Mesothelial cell of epicardium (in vitro differentiated cells): Measurements from ENCODE around the gene MAP10. TPM values are rescaled to one million over a fixed set of nuclear protein-coding genes. Genes with fewer than 3 reads are reported as not detected.
A peak's percentile ranks its signal among the peaks of the same experiment; 100 is the strongest.

Experiments used
- DNase-seq, 2 experiments: peaks; one replicate each; pipeline ENCODE4 v3.0.0; 2021; ENCODE audit warnings: low spot score in 2 of 2; ENCODE audit not compliant: unreplicated experiment in 2 of 2
- H3K27ac Mint-ChIP-seq: 2 replicates; pipeline ENCODE4 v1.8.0; 2021; ENCODE audit warnings: mixed read lengths
- H3K27me3 Mint-ChIP-seq: 2 replicates; pipeline ENCODE4 v1.8.0; 2021; ENCODE audit warnings: low read depth, mixed read lengths
- H3K36me3 Mint-ChIP-seq: 2 replicates; pipeline ENCODE4 v1.8.0; 2021; ENCODE audit warnings: mixed read lengths
- H3K4me1 Mint-ChIP-seq: 2 replicates; pipeline ENCODE4 v1.8.0; 2021; ENCODE audit warnings: mixed read lengths
- H3K4me3 Mint-ChIP-seq: 2 replicates; pipeline ENCODE4 v1.8.0; 2021; ENCODE audit warnings: mild to moderate bottlenecking, moderate library complexity, mixed read lengths
- H3K9me3 Mint-ChIP-seq: 2 replicates; pipeline ENCODE4 v1.8.0; 2021; ENCODE audit warnings: mixed read lengths
- CTCF ChIP-seq: fragments of 200-600 bp; sonication (generic); IDR thresholded peaks from one replicate; pipeline ENCODE4 v1.5.0; 2021; ENCODE audit warnings: antibody characterized with exemption; ENCODE audit not compliant: unreplicated experiment
- total RNA-seq: library from RNA; stranded (reverse); gene quantifications from 3 replicates; pipeline ENCODE4 v1.2.1, GENCODE V29; 2021

Gene MAP10
- total RNA-seq, 1 donor from 2014 or later, result 2.3 TPM

GRCh38 chr1:232845406-232845955, 40.3 kb downstream of the MAP10 start:
- H3K36me3 Mint-ChIP-seq, result peaks cover 3% of the 10 kb centered on the region
- H3K4me1 Mint-ChIP-seq, result peaks cover 4% of the 10 kb centered on the region
- peak overlapping the region; percentile 13 for H3K27ac Mint-ChIP-seq
- H3K4me3 Mint-ChIP-seq, result no peak overlapping the region
- H3K9me3 Mint-ChIP-seq, result peaks cover 20% of the 10 kb centered on the region
- TF ChIP-seq CTCF, result no peak
- no peaks in the 10 kb centered on the region for H3K27me3 Mint-ChIP-seq
- no peak for DNase-seq

GRCh38 chr1:232851532-232851931, 46.3 kb downstream of the MAP10 start:
- Mint-ChIP-seq H3K9me3 (peaks cover 3% of the 10 kb centered on the region), H3K4me3 (no peak overlapping the region)

GRCh38 chr1:232853994-232854797, 49.0 kb downstream of the MAP10 start:
- Mint-ChIP-seq H3K4me1 (peaks cover 22% of the 10 kb centered on the region), H3K9me3 (no peaks in the 10 kb centered on the region), H3K27ac (no peak overlapping the region), H3K4me3 (no peak overlapping the region), H3K36me3 (no peaks in the 10 kb centered on the region), H3K27me3 (peaks cover 8% of the 10 kb centered on the region)
- TF ChIP-seq CTCF, result no peak
- DNase-seq, result no peak

More at GRCh38 chr1:232851532-232851931, 46.3 kb downstream of the MAP10 start:
- no peak overlapping the region for H3K27ac Mint-ChIP-seq
- H3K36me3 Mint-ChIP-seq, result no peaks in the 10 kb centered on the region
- TF ChIP-seq CTCF, result no peak
- no peaks in the 10 kb centered on the region for H3K27me3 Mint-ChIP-seq
- DNase-seq, result no peak
- H3K4me1 Mint-ChIP-seq, result peaks cover 18% of the 10 kb centered on the region

GRCh38 chr1:232854798-232855159, 49.6 kb downstream of the MAP10 start:
- no peak for TF ChIP-seq CTCF
- no peaks in the 10 kb centered on the region for H3K9me3 Mint-ChIP-seq
- H3K27me3 Mint-ChIP-seq, result peaks cover 8% of the 10 kb centered on the region
- DNase-seq, result no peak
- no peaks in the 10 kb centered on the region for H3K36me3 Mint-ChIP-seq
- no peak overlapping the region for H3K27ac Mint-ChIP-seq
- H3K4me3 Mint-ChIP-seq, result no peak overlapping the region
- peaks cover 23% of the 10 kb centered on the region for H3K4me1 Mint-ChIP-seq

- Mint-ChIP-seq H3K27me3 (peaks cover 12% of the 10 kb centered on the region), H3K9me3 (no peaks in the 10 kb centered on the region), H3K36me3 (no peaks in the 10 kb centered on the region), H3K4me3 (no peak overlapping the region), H3K4me1 (peaks cover 28% of the 10 kb centered on the region), H3K27ac (no peak overlapping the region)
- DNase-seq, result no peak
- no peak for TF ChIP-seq CTCF
These were observed 51.3 kb downstream of the MAP10 start for GRCh38 chr1:232856541-232856940.

Other genes with a start within 250 kb of the MAP10 start
- 78.7 to 82.0 TPM (median 81.4 TPM) in 3 replicates for gene SIPA1L2, start 175.3 kb upstream of the MAP10 start, total RNA-seq
- gene NTPCR, start 145.2 kb downstream of the MAP10 start, total RNA-seq, result 55.2 to 59.1 TPM (median 55.8 TPM) in 3 replicates